Esophagus mucosa (tissue), 1 donor: ENCODE data around the gene ARAP2. TPM values are rescaled to one million over a fixed set of nuclear protein-coding genes. Genes with fewer than 3 reads are reported as not detected.
"Not testable (repeated sequence)": the region's sequence is repeated elsewhere in the genome, so short reads cannot be mapped to it uniquely, and the experiment has no call there.

ENCODE experiments used
- ATAC-seq: fragments of 200-7000 bp; cut with Tn5 transposase; one replicate; pipeline ENCODE4 v1.9.1; 2020
- total RNA-seq: library from RNA; stranded (reverse); gene quantifications from one replicate; pipeline ENCODE4 v1.2.4, GENCODE V29; 2023
- donor health status: DM: yes; HTN: yes; CAD: no.

Gene ARAP2
- total RNA-seq, 1 donor from 2014 or later = 28.5 TPM

DNA sequence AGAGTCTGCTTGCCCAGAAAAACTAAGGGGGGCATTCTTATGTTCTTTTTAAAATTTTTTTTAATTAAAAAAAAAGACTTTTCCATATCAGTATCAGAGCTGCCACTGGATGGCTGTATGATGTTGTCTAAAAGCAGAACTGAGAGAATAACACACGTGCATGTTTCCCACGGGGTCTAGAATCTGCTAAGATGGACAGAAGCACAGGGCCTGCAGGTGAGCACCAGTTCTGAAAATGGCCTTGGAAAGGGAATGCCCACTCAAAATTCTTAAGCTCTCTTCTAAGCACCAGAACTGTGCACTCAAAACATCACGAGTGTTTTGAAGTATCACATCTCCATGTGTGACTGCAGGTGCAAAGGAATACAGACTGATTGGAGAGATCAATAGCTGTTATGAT is 61.1 kb downstream of the ARAP2 start:
- ATAC-seq = no peak

DNA sequence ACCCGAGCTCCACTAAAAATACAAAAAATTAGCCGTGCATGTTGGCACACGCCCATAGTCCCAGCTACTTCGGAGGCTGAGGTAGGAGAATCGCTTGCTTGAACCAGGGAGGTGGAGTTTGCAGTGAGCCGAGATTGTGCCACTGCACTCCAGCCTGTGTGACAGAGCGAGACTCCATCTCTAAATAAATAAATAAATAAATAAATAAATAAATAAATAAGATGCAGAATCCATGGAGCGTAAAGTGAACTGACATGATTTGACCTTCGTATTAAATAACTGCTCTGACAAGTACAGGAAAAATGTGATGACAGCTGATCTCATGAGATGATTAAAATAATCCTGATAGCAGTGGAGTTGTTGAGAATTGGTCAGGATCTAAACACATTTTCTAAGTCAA is 62.0 kb downstream of the ARAP2 start:
- ATAC-seq = not testable (repeated sequence)

DNA sequence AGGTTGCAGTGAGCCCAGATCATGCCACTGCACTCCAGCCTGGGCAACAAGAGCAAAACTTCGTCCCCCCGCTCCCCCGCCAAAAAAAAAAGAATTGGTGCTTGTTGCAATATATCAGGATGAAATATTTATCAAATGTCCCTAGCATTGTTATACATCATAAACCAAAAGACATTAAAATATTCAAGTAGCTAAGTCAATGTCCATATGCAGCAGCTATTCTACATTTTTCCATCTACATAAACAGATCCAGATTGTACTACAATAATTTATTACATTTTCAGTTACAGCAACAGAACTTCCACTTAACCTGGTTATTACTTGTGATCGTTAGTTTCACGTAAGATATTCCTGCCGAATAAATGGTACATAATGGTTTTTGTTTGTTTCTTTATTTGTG is 64.1 kb downstream of the ARAP2 start:
- no peak for ATAC-seq

DNA sequence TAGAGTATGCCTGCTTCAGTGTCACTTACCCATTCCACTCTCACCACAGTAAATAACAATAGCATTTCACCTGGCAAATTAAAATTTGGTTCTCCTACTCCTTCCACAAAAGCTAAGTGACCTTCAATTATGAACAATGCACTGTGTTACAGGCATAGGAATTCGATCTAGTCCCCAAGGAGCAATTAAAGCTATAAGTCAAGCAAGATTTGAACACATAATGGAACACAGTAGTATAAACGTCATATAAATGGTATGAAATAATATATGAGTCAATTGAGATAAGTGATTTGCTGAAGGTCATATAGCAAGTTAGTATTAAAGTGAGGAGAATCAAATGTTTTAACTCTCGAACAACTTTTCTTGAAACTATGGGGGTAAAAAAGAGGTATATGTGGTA is 65.8 kb downstream of the ARAP2 start:
- no peak for ATAC-seq

DNA sequence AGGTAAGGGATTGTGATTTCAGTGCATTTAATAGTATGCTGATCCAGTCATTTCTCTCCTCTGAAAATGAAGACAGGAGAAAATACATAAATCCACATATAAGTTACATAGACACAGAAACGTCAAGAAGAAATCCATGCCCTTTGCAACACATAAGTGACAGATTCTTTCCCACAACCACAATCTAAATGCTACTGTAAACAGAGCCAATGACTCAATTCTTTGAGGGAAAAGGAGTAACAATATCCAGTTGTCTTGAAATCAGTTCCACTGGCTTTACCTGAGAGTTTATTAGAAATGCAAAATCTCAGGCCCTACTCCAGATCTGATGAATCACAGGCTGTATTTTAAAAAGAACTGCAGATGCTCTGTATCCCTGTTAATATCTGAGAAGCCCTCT is 66.4 kb downstream of the ARAP2 start:
- ATAC-seq = no peak

DNA sequence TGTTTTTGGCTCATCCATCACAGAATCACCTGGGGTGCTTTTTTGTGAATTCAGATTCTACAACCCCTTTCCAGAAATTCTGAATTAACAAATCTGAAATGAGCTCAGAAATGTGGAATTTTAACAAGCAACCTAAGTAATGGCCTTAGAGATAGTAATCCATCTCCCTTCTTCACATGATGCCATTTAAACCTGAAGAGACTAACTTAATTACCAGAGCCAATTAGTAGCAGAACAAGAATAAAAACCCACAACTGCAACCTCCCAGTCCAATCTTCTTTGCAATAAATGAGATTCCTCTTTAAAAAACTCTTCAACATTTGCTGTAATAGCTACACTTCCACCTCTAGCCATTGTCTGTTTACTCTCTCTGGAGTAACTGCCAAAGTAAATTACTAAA is 69.7 kb downstream of the ARAP2 start:
- ATAC-seq = no peak

DNA sequence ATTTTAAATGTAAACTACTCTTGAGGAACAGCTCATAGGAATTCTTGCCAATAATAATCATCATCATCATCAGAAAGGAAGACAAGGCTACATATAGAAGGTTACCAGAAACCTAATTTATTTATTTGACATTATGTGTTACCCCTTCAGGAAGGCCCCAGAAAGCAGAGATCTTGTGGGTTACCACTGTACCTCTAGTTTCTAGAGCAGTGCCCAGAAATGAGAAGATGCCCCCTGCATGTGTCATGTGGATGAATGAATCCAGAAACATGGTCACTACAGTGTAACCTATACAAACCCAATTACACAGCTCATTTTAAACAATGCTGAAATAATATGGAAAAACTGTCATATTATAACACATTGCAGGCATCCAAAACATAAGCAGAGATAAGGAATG is 70.4 kb downstream of the ARAP2 start:
- no peak for ATAC-seq

DNA sequence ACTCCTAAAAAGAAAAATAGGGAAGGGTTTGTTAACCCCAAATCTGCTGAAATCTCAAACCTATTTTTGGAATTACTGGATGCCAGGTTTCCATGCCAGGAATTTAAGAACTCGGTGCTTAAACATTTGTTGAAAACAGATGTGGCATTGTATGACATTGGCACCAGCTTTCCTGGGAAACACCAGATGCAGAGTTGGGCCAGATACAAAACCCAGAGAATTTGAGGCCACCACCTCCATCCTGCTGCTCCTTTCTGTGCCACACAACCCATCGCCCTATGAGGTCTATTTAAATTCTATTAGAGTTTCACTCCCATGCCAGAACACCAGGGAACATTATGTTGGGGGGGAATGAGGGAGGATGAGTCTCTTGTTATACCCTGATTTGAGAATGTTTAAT is 71.7 kb downstream of the ARAP2 start:
- no peak for ATAC-seq

DNA sequence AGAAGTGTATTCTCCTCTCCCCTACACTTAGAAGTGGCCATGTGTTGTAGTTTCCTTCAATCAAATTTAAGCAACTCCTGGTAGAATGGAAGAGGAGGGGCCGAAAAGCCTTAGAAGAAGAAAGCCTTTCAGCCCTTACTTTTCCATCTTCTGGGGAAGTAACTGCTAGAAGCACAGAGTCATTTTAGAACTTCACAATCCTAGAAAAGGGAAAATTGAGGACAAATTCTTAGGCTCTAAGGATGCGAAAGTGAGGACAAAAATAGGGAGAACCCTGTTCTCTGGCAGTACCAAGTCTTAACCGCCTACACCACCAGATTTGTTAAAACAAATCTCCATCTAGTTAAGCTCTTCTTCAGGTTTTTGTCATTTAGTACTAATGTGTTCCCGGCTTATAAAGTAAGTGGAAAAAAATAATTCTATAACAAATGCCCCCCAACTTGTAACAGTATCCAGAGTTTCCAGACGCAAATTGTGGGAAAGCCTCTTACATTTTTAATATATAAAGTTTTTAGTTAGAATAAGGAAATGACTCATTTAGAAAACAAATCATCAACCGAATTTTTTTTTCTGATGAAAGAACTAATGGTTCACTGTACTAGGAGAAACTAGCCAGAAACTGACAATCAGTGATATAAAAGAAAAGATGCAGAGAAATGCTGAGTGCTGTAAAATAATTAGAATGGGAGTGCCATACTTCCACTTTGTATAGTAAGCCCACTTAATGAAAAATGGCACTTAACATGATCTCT is 76.0 kb downstream of the ARAP2 start:
- no peak for ATAC-seq

DNA sequence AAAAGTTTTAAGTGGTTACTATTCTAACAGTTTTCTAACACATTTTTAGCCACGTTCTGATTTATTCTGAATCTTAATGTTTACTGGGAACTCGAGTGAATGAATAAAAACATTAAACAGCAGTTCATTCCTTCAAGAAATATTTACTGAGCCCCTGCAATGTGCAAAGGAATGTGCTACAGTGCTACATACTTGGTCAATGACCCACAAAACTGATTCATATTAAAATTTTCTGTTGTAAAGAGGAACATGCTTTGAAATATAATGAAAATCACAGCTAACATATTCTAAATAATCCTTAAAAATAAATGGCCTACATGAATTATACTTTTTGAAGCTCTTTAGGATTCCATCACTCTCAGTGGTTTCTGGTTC is 78.7 kb downstream of the ARAP2 start:
- ATAC-seq = no peak

DNA sequence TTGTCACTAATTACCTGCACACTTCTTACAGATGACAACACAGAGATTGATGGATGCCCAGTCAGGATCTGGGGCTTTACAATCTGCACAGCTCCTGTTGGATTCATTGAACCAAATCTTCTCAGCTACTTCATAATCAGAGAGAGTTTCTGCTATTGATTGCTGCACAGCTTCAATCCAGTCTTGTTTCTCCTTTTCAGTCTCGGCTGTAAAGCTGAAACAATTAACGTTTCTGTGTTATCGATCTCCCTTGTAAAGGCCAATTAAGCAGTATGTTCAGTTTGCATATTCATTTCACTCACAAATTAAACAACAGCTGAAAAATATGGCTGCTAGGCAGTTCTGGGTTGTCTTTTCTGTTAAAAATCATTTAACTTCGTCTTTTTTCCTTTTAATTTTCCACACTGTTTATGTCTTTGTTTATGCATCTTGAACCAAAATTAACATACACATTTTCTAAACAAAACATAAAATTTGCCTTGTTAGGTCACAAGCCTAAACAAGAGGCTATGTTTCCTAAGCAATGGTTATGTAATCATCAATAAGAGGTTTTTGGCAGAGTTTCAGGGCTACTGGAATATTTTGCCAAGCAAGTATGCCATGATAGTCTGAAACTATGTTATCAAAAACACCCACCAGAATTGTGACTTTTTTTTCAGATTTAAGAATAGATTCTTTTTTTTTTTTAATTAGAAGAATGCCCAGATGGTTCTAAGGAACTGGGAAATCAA is 79.2 kb downstream of the ARAP2 start:
- no peak for ATAC-seq

DNA sequence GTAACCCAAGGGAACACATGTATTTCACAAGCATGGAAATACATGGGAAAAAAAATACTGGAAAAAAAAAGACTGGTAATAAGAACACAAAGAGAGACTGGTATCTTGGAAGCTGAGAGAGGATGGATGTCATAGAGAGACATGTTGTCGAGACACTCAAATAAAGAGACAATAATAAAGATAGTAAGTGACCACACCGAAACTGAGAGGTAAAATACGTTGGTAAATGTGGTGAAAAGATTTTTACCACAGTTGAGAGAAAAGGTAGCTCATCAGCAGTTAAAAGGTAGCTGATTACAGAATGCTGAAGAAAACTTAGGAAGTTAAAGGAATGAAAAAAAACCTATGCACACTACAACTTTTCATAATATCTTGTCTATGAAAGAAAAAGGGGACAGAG is 81.1 kb downstream of the ARAP2 start:
- ATAC-seq = no peak

DNA sequence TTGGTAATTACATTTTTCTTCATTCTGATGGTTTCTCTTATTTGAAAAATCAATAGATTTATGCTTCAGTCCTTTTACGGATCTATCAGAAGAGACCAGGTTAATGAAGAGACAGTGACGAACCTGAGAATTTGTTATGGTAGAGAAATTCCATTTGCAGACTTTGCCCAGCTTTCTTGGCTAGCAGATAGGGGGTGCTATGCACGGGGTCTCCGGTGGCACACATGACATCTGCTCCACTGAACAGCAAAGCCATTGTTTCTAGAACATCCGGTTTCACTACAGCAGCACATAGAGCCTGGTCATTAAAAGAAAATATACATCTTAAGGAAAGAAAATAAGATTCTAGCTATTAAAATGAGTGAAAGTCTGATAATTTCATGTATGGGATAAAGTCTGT is 85.1 kb downstream of the ARAP2 start:
- no peak for ATAC-seq

DNA sequence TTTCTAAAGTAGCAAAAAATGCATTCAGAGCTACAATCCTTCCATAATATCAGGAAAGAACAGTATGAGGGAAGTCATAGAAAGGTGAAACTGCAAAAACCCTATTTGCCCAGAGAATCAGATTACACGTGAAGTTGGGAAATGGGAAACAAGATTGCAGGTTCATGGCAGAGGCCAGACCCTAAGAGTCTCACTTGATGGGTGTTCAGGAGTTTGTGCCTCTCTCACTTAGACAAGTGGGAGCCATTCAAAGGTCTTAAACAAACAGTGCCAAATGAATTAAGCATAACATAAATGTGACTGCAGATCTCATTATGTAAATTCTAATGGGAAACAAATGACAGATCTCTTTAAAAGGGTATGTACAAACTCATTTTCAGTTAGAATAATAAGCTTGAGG is 91.6 kb downstream of the ARAP2 start:
- ATAC-seq = no peak

DNA sequence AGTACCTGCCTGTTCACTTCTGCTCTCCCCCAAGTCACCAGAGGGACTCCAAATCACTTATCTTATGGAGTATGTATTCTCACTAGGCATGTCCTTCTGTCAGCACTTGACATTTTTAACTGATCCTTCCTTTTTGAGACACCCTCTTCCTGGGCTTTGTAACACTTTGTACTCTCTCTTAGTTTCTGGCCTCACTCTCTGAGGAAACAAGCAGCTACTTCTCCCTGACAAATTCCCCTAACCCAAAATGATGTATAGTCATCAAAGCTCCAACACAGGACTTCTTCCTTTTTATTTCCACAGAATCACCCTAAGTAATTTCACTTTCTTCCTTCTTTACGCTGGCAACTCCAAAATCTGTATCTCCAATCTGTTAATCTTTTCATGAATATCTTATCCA is 101.8 kb downstream of the ARAP2 start:
- ATAC-seq = no peak

DNA sequence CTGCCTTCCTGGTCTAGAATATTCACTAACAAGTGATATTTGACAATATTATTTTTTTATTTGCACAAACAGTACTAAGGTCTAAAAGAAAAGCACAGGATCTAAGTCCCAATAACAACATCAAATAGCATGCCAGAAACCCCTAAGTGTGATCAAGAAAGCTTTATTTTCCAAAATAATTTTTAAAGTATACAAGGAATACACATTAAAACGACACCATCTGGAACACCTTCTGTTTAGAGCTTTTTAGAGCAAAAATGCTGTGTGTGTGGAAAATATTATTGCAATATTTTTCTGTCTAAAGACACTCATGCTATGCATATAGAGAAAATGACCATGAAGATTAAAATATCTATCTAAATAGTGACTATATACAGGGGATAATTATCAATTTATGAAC is 103.1 kb downstream of the ARAP2 start:
- ATAC-seq = no peak

DNA sequence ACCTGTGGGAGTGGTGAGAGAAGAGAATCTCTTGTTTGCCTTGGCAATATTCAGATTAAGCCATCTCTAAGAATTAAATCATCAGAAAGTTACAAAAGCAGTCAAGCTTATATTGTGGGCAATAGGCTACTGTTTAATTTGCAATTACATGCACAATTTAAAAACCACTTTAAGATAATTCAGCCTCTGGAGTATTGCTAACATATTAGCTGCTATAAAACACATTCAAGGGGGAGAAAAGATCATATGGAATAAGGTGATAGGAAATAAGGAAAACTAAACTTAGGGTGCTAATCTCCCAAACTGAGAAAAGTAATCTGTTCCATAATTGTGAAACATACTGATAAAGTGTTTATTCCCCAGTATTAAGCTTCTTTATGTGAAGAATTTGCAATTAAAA is 103.9 kb downstream of the ARAP2 start:
- ATAC-seq = no peak

DNA sequence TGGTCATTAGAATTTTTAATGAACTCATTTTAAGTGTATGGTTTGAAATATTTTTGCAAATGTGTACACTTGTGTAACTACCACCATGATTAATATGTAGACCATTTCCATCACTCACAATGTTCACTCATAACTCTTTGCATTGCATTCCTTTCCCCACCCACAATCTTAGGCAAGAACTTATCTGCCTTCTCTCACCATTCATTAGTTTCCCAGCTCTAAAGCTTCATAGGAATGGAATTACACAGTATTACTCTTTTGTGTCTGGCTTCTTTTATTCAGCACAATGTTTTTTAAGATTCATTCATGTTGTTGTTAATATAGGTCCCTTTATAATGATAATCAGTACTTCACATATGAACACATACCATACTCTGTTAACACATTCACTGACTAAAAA is 106.1 kb downstream of the ARAP2 start:
- ATAC-seq = no peak

DNA sequence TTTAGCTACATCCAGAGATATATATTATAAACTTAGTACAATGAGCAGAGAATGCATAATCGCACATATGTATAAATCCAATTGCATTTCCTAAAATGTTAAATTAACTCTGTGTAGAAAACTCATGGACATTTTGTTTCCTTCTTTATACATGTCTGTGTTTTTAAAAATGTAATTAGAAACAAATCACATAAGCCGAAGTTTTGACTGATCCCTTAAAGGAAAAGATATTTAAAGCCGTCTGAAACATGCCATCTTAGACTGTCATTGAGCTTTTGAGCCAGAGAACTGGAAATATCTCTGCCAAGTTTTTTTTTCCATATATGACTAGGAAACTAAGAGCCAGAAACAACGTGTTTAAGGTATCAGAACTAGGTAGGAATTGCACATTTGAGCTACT is 107.0 kb downstream of the ARAP2 start:
- no peak for ATAC-seq

DNA sequence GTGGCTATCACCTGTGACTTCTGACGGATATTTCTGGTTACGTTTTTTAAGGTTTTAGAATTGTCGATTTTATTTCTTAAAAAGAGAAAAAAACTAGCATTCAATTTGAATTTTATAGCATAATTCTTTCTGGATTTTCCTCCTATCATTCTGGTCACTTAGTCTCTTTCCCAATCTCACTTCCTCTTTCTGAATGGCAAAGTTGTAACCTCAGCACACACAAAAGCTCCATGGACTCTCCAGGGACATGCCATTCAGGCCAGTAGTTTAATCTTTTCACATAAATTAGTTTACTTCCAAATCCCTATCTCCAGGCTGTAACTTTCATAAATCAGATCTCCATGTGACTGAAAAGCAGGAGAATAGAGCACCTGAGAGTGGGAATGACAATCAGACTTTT is 110.7 kb downstream of the ARAP2 start:
- ATAC-seq = no peak

DNA sequence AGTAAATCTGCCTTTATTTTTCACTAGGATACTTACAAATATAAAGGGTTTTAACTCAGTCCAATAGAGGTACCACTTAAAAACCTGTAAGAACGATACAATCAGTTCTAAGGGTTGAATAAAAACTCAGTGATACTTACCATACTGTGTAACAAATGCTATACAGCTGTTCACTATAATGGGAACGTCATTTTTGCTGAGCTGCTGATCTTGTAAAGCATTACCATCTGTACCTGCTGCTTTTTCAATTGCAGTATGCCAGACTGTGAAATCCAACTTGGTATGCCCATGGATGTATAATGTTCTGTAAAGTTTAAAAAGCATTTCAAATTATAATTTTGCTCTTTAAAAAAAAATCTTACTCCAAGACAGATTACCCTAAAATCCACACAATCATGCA is 111.2 kb downstream of the ARAP2 start:
- ATAC-seq = no peak

DNA sequence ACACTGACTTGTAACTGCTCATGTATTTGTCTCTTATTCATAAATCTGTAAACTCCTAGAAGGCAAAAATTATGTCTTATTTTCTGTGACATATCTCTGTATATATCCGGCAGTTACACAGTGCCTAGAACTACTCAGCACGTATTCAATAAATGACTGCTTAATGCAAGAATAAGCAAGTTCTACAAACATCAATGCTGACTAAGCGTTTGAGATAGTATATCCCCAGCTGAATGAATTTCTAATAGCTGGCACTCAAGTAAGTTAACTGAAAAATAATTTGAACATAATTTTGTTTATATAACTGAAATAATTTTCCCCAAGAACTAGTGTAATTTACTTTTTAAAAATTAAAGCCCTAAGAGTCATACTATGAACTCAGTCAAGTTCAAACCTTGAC is 113.7 kb downstream of the ARAP2 start:
- ATAC-seq = no peak

DNA sequence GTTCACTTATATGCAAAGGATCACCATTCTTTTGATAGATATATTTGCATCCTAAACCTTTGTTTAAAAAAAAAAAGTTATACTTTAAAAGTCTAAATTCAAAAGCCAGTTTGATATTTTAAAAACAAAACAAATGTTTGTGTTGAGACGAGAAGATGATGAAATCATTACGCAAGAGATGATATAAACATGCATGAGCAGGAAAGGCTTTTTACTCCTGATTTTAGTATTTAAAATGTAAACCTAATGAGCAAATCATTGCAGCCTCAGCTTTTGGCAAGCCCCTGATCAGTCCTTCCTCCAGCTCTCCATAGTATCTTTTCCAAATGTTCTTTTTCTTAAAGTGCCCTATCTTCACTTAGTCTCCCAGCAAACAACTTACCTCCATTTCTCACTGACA is 115.6 kb downstream of the ARAP2 start:
- ATAC-seq = no peak

DNA sequence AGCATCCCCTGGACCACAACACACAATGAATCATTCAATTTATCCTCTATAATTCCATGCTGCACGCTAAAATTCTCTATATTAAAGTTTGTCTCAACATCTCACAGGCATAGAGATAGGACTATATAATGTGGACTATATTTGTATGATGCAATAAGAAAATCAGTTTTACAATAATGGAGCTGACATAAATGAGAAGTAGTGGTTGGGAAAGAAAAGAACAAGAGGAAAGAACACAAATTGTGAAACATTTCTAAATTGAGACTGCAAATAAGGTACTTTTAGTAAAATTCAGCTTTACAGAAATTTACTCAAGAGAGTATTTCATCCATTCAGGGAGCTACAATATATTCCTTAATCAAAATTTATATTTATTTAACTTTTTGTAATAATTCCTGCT is 120.4 kb downstream of the ARAP2 start:
- ATAC-seq = no peak

DNA sequence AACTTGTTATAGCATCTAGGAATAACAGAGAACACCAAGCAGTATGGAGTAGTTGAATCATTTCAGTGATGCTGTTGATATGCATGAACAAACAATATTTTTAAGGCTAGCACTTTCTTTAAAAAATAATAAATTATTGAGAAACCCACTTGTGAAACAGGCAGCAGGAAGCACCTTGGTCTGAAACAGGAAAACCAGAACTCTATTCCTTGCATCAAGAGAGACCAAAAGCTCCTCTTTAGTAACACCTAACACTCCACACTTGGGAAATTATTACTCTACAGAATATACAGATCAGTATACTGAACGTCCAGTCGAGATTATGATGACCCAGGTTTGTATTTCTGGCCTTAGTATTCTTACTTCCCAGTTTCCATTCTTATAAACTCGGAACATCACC is 129.0 kb downstream of the ARAP2 start:
- no peak for ATAC-seq
